ENCODE data around the gene ACAN.

ACAN gene

DNA sequence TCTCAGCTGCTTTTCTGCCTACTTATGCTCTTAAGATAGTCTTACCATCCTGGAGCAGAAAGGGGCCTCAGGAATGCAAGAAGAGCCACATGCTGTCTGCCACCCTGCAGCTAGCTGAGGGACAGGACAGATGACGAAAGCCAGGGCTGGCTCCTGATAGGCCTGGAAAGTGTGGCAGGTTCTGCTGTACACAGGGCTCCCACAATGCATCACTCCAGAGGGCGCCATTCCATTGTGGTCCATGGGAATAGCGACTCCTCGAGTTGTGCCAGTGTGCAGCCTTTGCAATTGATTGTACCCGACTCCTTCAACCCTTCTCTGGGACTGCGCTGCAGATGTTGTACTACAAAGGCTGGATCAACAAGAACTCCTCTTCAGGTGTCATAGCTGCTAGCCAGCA is 11.2 kb downstream of the ACAN start:
- TF ChIP-seq, protein P1, sequence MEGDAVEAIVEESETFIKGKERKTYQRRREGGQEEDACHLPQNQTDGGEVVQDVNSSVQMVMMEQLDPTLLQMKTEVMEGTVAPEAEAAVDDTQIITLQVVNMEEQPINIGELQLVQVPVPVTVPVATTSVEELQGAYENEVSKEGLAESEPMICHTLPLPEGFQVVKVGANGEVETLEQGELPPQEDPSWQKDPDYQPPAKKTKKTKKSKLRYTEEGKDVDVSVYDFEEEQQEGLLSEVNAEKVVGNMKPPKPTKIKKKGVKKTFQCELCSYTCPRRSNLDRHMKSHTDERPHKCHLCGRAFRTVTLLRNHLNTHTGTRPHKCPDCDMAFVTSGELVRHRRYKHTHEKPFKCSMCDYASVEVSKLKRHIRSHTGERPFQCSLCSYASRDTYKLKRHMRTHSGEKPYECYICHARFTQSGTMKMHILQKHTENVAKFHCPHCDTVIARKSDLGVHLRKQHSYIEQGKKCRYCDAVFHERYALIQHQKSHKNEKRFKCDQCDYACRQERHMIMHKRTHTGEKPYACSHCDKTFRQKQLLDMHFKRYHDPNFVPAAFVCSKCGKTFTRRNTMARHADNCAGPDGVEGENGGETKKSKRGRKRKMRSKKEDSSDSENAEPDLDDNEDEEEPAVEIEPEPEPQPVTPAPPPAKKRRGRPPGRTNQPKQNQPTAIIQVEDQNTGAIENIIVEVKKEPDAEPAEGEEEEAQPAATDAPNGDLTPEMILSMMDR (IDR thresholded peaks at IDR 0.05; ENCODE audit: unreplicated experiment in 3 of 3): no peak
- Mint-ChIP-seq H3K4me3 (no peak overlapping the region), H3K9me3 (no peaks in the 10 kb centered on the region), H3K4me1 (no peaks in the 10 kb centered on the region), H3K36me3 (ENCODE audit: low read depth) (no peaks in the 10 kb centered on the region), H3K27me3 (ENCODE audit: low read depth) (peaks cover 32% of the 10 kb centered on the region), H3K27ac (no peak overlapping the region)

DNA sequence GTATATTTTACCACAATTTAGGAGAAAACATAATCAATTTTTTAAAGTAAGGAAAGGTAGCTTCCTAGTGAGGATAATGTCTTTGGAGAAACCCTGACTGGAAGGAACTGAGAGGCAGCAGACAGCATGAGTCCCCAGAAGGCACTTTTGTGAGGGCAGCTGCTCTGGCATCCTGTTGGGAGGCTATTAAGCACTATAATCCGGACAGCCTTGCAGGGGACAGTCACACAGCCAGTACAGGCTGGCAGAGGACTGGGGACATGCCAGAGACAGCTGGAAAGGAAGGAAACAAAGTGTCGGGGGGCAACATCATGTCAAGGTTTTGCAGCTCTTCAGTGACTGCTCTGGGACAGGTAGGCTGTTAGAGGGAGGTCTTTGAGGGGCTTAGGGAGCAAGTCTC is 15.7 kb downstream of the ACAN start:
- no peak overlapping the region for H3K27ac Mint-ChIP-seq
- no peaks in the 10 kb centered on the region for H3K36me3 Mint-ChIP-seq (ENCODE audit: low read depth)
- TF ChIP-seq, protein P1 (IDR thresholded peaks at IDR 0.05; ENCODE audit: unreplicated experiment in 3 of 3): no peak
- no peaks in the 10 kb centered on the region for H3K4me1 Mint-ChIP-seq
- H3K4me3 Mint-ChIP-seq: no peak overlapping the region
- peaks cover 32% of the 10 kb centered on the region for H3K27me3 Mint-ChIP-seq (ENCODE audit: low read depth)
- no peaks in the 10 kb centered on the region for H3K9me3 Mint-ChIP-seq

DNA sequence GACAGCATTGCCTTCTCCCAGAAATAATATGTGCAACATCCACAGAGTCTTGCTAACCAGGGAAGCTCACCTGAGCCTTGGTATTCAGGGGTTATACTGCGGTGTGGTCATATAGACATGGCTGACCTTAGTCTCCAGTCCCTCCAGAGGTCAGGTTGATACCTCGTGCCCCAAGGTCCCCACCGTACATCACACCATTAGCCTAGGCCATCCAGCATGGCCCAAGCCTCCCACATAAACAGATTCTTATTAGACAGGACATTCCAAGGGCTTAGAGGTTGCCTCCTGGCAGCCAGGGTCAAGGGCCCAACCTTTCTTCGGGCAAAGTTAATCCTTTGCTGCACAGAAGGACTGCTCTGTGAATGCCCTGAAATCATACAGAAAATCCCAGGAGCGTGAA is 18.8 kb downstream of the ACAN start:
- H3K4me3 Mint-ChIP-seq: no peak overlapping the region
- no peaks in the 10 kb centered on the region for H3K9me3 Mint-ChIP-seq
- no peaks in the 10 kb centered on the region for H3K4me1 Mint-ChIP-seq
- no peak overlapping the region for H3K27ac Mint-ChIP-seq
- TF ChIP-seq, protein P1 (IDR thresholded peaks at IDR 0.05; ENCODE audit: unreplicated experiment in 3 of 3): no peak
- H3K36me3 Mint-ChIP-seq (ENCODE audit: low read depth): no peaks in the 10 kb centered on the region
- H3K27me3 Mint-ChIP-seq (ENCODE audit: low read depth): peaks cover 30% of the 10 kb centered on the region

DNA sequence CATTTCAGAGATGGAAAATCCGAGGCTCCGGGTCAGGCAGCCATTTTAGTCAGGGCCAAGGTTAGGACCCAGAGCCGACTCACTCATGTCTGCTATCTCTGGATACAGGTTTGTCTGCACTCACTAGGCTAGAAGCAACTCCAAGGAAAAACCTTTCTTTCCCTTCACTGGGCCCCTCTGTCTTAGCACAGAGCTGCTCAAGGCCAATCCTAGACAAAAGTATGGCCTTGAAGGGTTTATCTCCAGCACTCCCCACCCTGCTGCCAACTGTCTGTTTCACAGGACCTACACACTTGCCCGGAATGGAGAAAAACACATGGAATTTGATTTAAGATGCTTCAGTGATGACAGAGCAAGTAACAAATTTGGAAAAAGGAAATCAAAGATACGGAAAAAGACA is 25.6 kb downstream of the ACAN start:
- H3K27ac Mint-ChIP-seq: no peak overlapping the region
- no peaks in the 10 kb centered on the region for H3K9me3 Mint-ChIP-seq
- H3K4me1 Mint-ChIP-seq: peaks cover 20% of the 10 kb centered on the region
- no peaks in the 10 kb centered on the region for H3K36me3 Mint-ChIP-seq (ENCODE audit: low read depth)
- TF ChIP-seq, protein P1 (IDR thresholded peaks at IDR 0.05; ENCODE audit: unreplicated experiment in 3 of 3): no peak
- H3K27me3 Mint-ChIP-seq (ENCODE audit: low read depth): no peaks in the 10 kb centered on the region
- H3K4me3 Mint-ChIP-seq: no peak overlapping the region

DNA sequence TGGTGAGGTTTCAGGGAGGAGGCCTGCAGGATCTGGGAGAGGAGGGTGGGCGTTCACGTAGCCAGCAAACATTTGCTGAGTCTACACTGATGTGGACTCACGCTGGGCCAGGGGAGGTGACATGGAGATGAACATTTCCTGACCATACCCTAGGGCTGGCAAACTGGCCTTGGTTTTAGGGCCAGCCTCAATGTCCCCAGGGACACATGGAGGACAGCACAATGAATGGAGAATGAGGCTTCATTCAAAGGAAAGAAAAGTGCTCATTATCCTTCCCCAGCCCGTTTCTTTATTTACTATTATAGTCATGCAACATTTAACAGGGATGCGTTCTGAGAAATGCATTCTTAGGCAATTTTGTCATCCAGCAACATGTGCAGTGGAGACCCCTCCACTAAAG is 26.8 kb downstream of the ACAN start:
- TF ChIP-seq, protein P1 (IDR thresholded peaks at IDR 0.05; ENCODE audit: unreplicated experiment in 3 of 3): no peak
- no peaks in the 10 kb centered on the region for H3K9me3 Mint-ChIP-seq
- no peak overlapping the region for H3K27ac Mint-ChIP-seq
- H3K36me3 Mint-ChIP-seq (ENCODE audit: low read depth): no peaks in the 10 kb centered on the region
- H3K4me3 Mint-ChIP-seq: no peak overlapping the region
- H3K27me3 Mint-ChIP-seq (ENCODE audit: low read depth): no peaks in the 10 kb centered on the region
- H3K4me1 Mint-ChIP-seq: peaks cover 24% of the 10 kb centered on the region

DNA sequence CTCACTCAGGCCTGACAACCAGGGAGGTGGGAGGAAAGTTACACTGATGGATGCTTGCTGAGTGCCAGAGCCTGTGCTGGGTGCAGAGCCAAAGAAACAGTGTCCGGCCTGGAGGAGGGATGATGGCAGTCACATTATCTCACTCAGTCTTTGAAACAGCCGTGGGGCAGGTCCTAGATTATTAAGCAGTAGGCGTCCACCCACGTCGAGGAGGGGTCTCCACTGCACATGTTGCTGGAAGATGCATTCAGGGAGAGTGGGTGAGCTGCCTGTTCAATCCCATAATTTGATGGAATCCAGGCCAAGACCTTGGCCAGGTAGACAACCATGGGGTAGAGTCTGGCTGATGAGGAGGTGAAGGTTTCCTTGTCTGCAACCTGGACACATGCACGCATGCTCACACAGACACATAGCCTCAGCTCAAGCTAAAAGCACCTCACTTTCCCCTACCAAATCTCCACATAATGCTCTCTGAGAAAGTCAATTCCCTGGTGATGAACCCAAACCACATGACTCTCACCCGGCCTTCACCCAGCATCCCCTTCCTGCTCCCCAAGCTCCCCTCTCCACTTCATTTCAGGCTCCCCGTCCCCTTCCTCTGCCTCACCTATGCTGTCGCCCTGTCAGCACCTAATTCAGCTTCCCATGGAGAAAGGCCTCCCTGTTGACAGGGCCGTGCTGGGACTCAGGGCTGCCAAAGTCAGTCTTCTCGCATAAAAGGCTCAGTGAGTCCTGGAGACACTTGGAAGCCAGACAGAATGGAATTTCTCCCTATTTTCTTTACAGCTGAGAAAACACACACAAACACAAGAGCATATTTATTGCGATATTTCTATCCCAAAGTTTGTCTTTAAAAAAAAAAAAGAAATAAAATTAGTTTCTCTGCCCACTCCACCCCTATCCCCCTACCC is 29.8 kb downstream of the ACAN start:
- H3K4me1 Mint-ChIP-seq: peaks cover 24% of the 10 kb centered on the region

More for the DNA sequence above, 29.8 kb downstream of the ACAN start:
- no peaks in the 10 kb centered on the region for H3K9me3 Mint-ChIP-seq
- H3K4me3 Mint-ChIP-seq: no peak overlapping the region
- H3K27ac Mint-ChIP-seq: peak overlapping the region; percentile 34 to 49 (median 39)
- H3K36me3 Mint-ChIP-seq (ENCODE audit: low read depth): no peaks in the 10 kb centered on the region
- H3K27me3 Mint-ChIP-seq (ENCODE audit: low read depth): no peaks in the 10 kb centered on the region
- TF ChIP-seq, protein P1 (IDR thresholded peaks at IDR 0.05; ENCODE audit: unreplicated experiment in 3 of 3): no peak
